ENCODE results near the gene CDKAL1. TPM values are rescaled to one million over a fixed set of nuclear protein-coding genes. Genes with fewer than 3 reads are reported as not detected.

The CDKAL1 gene
- polyA plus RNA-seq, 2 of the 4 experiments (the other 2 are of a cell fraction) = 4.7 to 8.3 TPM

- FAIRE-seq = no peak
- 100% methylated on average over 1 of the region's 1 CpG for WGBS (ENCODE audit: missing lambda C conversion rate)
Observed at GRCh38 chr6:20581070-20581469, 46.8 kb downstream of the CDKAL1 start.

DNA sequence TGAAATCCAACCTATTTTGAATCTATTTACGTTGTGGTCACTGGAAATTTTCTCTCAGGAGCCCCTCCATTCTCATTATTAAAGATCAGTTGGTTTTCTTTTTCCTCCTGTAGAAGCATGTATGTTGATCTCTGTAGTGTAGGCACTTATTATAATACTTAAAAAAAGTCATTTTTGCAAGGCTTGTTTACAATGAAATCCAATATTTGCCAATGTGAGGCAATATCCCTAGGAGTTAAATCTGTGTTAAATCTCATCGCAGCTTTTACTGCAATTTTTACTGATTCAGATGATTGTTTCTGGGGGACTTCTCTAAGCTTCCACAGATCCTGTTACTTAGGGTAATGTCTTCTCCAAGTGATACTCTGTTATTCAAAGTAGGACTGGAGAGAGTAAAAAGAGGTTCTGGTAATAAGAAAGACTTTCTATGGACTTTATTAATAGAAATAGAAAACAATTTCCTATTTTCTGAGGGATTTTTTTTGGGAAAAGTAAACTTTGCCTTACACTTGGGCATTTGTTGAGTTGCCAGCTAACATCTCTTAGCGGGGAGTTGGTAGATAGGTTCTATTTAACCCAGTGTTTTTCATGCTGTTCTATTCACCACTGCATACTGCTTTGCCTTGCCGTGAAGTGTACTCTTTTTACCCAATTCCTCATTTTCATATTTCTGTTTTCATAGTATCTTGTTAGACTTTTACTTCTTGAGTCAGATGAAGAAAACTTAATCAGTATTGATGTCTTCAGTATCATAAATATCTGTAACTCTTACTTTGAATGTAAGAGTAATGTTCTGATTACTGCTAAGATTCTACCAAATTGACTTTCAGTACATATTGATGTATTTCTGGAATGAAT, 48.6 kb downstream of the CDKAL1 start:
- ChIA-PET POLR2A (no interaction called here), CTCF (no interaction called here)
- H3K9me3 ChIP-seq = no peaks in the 10 kb centered on the region
- H3K4me1 ChIP-seq = no peaks in the 10 kb centered on the region
- H3K27ac ChIP-seq = no peak overlapping the region
- WGBS (ENCODE audit: missing lambda C conversion rate) = 90% methylated on average over 4 of the region's 4 CpGs
- H3K4me3 ChIP-seq = no peak overlapping the region
- ATAC-seq (no peak), FAIRE-seq (no peak), DNase-seq (ENCODE audit: low read depth in 1 of 2, low spot score in 1 of 2) (no peak)
- H3K4me2 ChIP-seq = no peak overlapping the region
- TF ChIP-seq GATA3 (IDR thresholded peaks at IDR 0.05; ENCODE audit: borderline replicate concordance) (no peak), EHF (CRISPR knock-in tag; IDR thresholded peaks at IDR 0.05) (no peak), EHMT2 (IDR thresholded peaks at IDR 0.05; ENCODE audit: low read depth) (no peak), RARB (CRISPR knock-in tag; IDR thresholded peaks at IDR 0.05) (no peak), SMC3 (IDR thresholded peaks at IDR 0.05) (no peak), HOXB5 (CRISPR knock-in tag; IDR thresholded peaks at IDR 0.05) (no peak), POLR2AphosphoS2 (conservative IDR thresholded peaks at IDR 0.05; ENCODE audit: low read length) (no peak), CHD4 (IDR thresholded peaks at IDR 0.05; ENCODE audit: borderline replicate concordance) (no peak), HOXA7 (CRISPR knock-in tag; IDR thresholded peaks at IDR 0.05) (no peak), NPAS2 (CRISPR knock-in tag; IDR thresholded peaks at IDR 0.05; ENCODE audit: borderline replicate concordance) (no peak), HDAC2 (IDR thresholded peaks at IDR 0.05) (no peak), PHF8 (IDR thresholded peaks at IDR 0.05; ENCODE audit: borderline replicate concordance, low read depth) (no peak), SREBF2 (IDR thresholded peaks at IDR 0.05) (no peak)

More at GRCh38 chr6:20581070-20581469, 46.8 kb downstream of the CDKAL1 start:
- Histone ChIP-seq H3K9me3 (no peaks in the 10 kb centered on the region), H3K27ac (no peak overlapping the region), H3K4me1 (no peaks in the 10 kb centered on the region), H3K4me2 (no peak overlapping the region), H3K4me3 (no peak overlapping the region)
- ChIA-PET CTCF (no interaction called here), POLR2A (no interaction called here)
- TF ChIP-seq RARB (CRISPR knock-in tag; IDR thresholded peaks at IDR 0.05) = no peak
- TF ChIP-seq ATOH8 (CRISPR knock-in tag; IDR thresholded peaks at IDR 0.05; ENCODE audit: low read depth) = no peak
- TF ChIP-seq, protein P1, sequence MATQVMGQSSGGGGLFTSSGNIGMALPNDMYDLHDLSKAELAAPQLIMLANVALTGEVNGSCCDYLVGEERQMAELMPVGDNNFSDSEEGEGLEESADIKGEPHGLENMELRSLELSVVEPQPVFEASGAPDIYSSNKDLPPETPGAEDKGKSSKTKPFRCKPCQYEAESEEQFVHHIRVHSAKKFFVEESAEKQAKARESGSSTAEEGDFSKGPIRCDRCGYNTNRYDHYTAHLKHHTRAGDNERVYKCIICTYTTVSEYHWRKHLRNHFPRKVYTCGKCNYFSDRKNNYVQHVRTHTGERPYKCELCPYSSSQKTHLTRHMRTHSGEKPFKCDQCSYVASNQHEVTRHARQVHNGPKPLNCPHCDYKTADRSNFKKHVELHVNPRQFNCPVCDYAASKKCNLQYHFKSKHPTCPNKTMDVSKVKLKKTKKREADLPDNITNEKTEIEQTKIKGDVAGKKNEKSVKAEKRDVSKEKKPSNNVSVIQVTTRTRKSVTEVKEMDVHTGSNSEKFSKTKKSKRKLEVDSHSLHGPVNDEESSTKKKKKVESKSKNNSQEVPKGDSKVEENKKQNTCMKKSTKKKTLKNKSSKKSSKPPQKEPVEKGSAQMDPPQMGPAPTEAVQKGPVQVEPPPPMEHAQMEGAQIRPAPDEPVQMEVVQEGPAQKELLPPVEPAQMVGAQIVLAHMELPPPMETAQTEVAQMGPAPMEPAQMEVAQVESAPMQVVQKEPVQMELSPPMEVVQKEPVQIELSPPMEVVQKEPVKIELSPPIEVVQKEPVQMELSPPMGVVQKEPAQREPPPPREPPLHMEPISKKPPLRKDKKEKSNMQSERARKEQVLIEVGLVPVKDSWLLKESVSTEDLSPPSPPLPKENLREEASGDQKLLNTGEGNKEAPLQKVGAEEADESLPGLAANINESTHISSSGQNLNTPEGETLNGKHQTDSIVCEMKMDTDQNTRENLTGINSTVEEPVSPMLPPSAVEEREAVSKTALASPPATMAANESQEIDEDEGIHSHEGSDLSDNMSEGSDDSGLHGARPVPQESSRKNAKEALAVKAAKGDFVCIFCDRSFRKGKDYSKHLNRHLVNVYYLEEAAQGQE (IDR thresholded peaks at IDR 0.05) = no peak
- TF ChIP-seq, protein P2, sequence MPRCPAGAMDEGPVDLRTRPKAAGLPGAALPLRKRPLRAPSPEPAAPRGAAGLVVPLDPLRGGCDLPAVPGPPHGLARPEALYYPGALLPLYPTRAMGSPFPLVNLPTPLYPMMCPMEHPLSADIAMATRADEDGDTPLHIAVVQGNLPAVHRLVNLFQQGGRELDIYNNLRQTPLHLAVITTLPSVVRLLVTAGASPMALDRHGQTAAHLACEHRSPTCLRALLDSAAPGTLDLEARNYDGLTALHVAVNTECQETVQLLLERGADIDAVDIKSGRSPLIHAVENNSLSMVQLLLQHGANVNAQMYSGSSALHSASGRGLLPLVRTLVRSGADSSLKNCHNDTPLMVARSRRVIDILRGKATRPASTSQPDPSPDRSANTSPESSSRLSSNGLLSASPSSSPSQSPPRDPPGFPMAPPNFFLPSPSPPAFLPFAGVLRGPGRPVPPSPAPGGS (IDR thresholded peaks at IDR 0.05) = no peak
- no peak for TF ChIP-seq RCOR1 (IDR thresholded peaks at IDR 0.05; ENCODE audit: low read depth, low read length)
- no peak for TF ChIP-seq ZFP36 (IDR thresholded peaks at IDR 0.05; ENCODE audit: borderline replicate concordance, partially characterized antibody)
- peak; percentile 86 for TF ChIP-seq MAFK (IDR thresholded peaks at IDR 0.05; ENCODE audit: partially characterized antibody)
- TF ChIP-seq POLR2AphosphoS2 (conservative IDR thresholded peaks at IDR 0.05; ENCODE audit: low read length) = no peak
- DNase-seq (ENCODE audit: low read depth in 1 of 2, low spot score in 1 of 2) (no peak), ATAC-seq (no peak)
